Peyer's patch (tissue), 4 donors: Measurements from ENCODE around the gene SCRN2.

Experiments used
- CTCF ChIP-seq, 6 experiments: fragments of 450-650 bp in 4 of 6; fragments of 200-600 bp in 2 of 6; sonication (generic) in 1 of 6; IDR thresholded peaks; one replicate each; pipeline ENCODE4 v1.5.1; 2017 to 2019; ENCODE audit warnings: antibody characterized with exemption in 6 of 6, mild to moderate bottlenecking in 3 of 6, moderate library complexity in 1 of 6
- POLR2A ChIP-seq, 2 donors: fragments of 450-650 bp; IDR thresholded peaks; one replicate each; pipeline ENCODE4 v1.5.1; 2017; ENCODE audit warnings: antibody characterized with exemption in 2 of 2, mild to moderate bottlenecking in 2 of 2, moderate library complexity in 2 of 2

- no peak for TF ChIP-seq CTCF (IDR thresholded peaks at IDR 0.05)
- TF ChIP-seq POLR2A (IDR thresholded peaks at IDR 0.05), result no peak
These were observed 2.0 kb downstream of the SCRN2 start for GRCh38 chr17:47839071-47839470.
